M059J (cell line): Measurements from ENCODE around the gene RUFY1. TPM values are rescaled to one million over a fixed set of nuclear protein-coding genes. Genes with fewer than 3 reads are reported as not detected.
"Not testable (repeated sequence)": the region's sequence is repeated elsewhere in the genome, so short reads cannot be mapped to it uniquely, and the experiment has no call there.

Experiments used
- DNase-seq: peaks from one replicate; pipeline ENCODE4 v3.0.0-alpha.2; 2012; ENCODE audit warnings: low read depth
- total RNA-seq: library from RNA; depleted of rRNA; stranded (reverse); fragments of >200 nt; shearing (Covaris generic); gene quantifications from 2 replicates; pipeline ENCODE4 v1.2.3, GENCODE V29; 2014

The RUFY1 gene
- total RNA-seq, 1 experiment from 2014 or later = 38.3 TPM

DNA sequence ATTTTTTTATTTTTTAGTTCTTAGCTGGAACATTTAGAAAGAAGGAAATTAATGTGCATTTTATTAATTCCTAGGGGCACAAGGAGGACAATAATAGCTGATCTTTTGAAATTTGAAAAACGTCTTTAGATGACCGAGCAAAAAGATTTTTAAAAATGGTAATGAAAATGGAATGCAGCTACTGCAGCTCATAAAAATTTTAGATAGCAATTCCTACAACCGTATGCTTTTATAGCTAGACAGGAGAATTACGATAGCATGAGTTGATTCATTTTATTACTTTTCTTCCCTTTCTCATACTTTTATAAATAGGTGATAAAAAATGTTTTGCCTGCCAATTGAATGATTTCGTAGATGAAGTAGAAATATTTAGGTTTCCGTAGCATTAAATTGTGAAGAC is 13.7 kb upstream of the RUFY1 start:
- DNase-seq = no peak

DNA sequence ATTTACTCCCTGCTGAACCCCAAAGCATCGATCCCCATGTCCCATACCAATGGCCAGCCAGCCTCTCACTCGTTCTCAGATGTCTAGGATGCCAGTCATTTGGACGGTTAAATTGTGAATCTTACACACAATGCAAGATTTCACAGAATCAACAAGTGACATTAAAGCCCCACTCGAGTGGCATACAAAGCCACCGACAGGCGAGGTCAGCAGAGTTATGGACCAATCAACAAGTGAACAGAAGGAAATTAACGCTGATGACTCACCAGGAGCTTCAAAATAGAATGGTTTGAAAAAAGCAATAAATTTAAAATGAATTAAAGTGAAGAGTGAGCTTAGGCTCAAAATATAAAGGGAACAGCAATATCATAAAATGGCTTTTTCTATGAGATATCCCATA is 8.2 kb upstream of the RUFY1 start:
- no peak for DNase-seq

DNA sequence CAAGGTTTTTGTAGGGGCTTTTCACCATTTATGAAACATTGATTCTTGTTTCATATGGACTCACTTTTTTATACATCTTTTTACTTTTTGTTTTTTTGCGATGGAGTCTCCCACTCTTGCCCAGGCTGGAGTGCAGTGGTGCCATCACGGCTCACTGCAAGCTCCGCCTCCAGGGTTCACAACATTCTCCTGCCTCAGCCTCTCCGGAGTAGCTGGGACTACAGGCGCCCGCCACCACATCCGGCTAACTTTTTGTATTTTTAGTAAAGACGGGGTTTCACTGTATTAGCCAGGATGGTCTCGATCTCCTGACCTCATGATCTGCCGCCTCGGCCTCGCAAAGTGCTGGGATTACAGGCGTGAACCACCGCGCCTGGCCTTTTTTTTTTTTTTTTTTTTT is 7.1 kb upstream of the RUFY1 start:
- not testable (repeated sequence) for DNase-seq

DNA sequence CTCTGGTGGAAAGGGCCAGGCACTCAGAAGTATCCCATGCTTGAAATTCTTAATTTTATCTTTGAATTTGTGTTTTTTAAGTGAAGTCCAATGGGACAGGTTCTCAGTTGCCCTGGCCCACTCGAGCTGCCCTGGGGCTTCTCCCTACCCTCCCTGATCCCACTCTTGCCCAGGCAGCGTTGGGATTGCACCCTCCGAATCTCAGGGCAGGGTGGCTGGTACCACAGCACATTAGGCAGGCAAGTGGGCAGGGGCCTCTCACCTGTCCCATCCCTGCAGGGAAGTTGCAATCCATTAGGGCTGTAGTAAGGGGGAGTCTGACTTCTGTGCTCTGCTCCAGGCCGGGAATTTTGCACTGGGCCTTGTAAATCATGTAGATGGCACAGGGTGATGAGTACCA is 2.7 kb downstream of the RUFY1 start:
- no peak for DNase-seq

DNA sequence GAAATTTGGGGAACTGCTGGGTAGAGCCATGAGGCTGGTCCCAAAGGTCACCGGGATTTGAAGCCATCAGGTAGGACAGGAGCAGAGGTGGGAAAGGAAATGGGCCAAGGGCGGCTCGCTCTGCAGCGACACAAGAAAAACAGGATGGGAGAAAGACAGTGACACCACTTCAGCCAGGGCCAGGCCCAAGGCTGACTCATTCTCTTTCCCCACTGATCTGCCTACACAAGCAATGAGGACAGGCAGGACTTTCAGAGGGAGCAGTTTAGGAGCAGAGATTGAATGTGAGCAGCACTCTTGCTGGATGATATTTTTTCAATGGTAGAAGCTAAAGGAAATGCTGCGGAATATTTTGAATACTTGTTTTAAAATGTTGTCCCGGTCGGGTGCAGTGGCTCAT is 3.5 kb downstream of the RUFY1 start:
- DNase-seq = peak; percentile 46

DNA sequence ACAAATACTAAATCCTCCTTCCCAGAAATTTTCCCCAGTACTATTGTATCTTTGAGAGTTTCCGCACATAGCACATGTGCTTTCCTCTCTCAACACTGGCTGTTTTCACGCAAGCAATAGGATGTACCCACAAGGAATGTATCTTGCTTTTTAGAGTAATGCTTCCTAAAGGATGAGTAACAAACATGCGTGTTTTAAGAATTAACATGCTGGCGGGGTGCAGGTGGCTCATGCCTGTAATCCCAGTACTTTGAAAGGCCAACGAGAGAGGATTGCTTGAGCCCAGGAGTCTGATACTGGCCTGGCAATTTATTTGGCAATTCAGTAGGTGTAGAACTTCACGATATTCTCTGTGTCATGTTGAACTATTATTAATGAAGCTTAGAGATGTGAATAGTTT is 4.6 kb downstream of the RUFY1 start:
- no peak for DNase-seq

DNA sequence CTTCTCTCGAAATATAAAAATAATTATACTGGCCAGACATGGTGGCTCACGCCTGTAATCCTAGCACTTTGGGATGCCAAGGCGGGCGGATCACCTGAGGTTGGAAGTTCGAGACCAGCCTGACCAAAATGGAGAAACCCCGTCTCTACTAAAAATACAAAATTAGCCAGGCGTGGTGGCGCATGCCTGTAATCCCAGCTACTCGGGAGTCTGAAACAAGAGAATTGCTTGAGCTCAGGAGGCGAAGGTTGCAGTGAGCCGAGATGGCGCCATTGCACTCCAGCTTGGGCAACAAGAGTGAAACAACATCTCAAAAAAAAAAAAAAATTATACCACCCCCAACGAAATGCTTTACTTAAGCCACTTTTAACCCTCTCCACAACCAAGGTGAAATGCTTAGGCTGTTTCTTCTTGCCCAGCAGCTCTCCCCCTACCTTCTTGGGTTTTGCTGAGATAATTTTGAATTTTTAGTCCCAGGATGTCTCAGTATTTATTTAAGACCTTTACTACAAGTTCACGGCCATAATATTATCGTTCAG is 8.0 kb downstream of the RUFY1 start:
- DNase-seq = not testable (repeated sequence)

DNA sequence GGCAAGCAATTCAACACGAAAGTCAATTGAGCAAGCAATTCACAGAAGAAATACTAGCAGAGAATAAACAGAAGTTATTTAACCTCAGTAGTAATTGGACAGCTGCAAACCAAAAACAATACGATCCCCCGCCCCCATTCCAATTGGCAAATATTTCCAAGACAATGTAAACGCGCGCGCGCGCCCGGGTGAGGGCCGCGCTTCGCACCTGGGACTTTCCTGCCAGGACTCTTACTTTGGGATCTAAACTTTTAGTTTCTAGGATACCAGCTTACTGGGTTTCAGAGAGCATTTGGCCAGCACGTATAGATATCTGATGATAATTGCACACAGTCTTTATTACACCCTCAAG is 8.6 kb downstream of the RUFY1 start:
- DNase-seq = no peak

DNA sequence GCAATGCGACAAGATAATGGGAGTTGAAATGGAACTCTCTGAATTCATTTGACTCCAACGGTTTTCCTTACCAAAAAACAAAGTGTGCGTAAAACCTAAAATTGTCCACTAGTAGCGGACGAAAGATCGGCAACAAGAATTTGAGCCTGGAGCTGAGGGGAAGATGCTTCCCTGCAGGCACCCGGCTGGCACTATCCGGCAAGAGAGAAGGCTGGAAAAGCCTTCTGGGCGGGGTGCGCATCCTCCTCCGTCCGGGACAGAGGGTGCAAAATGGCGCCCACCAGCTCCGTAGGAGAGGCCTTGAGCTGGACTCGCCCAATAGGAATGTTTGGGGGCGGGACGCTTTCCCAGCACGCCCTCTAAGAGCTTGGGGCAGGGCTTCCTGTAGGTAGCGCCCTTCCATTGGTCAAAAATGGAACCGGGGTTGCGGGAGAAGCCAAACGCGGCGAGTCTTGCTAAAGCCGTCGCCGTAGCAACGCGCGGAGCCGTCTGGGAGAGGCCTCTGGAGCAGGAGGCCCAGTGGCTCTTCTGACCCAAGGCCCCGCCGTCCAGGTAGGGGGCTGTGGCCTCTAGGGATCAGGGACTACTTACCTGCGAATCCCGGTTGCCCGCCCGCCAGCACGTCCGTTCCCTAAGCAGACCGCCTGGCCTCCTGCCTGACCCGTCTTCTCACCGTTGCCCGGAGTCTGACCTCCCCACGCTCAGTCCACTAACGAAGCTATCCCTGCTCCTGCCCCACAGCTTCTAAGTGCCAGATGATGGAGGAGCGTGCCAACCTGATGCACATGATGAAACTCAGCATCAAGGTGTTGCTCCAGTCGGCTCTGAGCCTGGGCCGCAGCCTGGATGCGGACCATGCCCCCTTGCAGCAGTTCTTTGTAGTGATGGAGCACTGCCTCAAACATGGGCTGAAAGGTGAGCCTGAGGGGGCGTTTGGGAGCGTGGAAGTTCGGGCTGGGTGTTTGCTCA is 9.2 kb downstream of the RUFY1 start:
- DNase-seq = no peak

DNA sequence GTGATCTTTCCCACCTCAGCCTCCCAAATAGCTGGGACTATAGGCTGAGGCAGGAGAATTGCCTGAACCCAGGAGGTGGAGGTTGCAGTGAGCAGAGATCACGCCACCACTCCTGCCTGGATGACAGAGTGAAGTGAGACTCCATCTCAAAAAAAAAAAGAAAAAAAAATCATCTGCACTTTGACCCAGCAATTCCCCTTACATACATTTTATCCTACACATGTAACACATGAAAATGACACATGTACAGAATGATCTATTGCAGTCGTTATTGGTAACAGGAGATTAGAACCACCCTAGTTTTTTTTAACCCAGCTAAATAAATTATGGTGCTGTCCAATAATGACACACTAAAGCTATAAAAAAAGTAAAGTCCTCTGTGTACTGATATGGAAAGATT is 14.2 kb downstream of the RUFY1 start:
- no peak for DNase-seq

DNA sequence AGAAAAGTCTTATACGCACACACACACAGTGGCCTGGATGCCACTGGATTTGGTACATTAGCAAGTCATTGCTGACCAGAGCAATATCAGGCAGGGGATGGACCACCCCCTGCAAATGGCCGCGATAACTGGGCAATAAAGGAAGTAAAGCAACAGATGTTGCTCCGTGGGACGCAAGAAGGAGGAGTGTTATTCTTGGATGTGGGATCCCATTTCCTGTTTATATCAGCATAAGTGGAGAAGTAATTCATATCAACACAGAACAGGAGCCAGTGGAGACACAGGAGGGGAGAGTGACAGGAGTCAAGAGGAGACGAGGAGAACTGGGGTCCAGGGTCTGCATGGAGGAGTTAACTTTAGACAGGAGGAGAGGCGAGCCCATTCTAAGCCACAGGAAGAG is 18.4 kb downstream of the RUFY1 start:
- no peak for DNase-seq

DNA sequence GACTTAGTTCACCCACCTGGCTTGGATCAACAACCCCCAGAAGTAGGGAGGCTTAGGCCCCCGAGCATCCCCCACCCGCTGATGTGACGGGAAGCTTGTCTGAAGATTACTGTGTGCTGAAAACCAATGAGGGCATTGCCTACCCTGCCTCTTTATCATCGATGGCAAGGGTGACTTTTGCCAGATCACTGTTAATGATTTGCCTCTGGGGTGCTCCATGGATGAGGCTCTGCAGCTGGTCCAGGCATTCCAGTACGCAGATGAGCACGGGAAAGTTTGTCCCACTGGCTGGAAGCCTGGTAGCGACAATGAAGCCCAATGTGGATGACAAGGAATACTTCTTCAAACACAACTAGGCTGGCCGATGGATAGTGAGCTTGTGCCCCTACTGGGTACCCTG is 22.0 kb downstream of the RUFY1 start:
- no peak for DNase-seq

DNA sequence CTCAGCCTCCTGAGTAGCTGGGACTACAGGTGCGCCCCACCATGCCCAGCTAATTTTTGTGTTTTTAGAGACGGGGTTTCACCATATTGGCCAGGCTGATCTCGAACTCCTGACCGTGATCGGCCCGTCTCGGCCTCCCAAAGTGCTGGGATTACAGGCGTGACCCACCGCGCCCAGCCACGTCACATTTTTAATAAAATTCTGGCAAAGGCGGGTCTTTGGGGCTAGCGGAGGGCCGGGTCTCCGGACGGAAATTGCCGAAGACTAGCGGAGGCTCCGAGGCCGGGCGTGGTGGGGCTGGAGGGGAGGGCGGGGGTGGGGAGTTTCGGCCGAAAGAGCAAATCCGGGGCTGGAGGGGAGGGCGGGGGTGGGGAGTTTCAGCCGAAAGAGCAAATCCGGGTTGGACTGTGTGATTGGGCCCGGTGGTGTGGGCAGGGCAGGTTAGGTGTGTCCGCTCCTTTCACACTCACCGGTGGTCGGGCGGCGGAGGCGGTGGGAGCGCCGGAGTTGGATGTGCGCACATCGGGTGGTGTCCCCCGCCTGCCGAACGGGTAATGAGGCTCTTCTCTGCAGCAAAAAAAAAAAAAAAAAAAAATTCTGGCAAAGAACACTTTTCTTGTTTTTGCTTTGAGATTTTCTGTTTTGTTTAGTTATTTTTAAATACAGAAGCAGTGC is 27.1 kb downstream of the RUFY1 start:
- DNase-seq = no peak

DNA sequence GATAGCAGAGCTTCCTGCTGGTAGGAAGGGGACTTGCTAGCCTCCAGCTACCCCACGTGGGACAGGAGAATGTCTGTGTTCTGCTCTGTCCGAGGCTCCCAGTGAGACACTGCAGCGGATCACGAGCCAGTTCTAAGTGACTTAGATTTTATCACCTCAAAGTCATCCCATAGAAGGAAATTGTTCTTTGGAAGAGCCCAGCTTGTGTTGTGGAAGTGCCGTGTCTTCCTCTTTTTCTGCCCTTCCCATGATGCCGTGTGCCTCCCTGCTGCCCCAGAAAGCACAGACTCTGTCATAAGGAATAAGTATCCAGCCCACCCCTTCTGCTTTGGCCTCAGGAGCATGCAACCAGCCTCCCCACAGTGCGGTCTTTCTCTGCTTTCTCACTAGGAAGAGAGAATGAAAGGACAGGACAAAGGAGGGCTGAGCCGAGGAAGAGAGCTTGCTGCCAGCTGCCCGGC is 35.6 kb downstream of the RUFY1 start:
- no peak for DNase-seq

DNA sequence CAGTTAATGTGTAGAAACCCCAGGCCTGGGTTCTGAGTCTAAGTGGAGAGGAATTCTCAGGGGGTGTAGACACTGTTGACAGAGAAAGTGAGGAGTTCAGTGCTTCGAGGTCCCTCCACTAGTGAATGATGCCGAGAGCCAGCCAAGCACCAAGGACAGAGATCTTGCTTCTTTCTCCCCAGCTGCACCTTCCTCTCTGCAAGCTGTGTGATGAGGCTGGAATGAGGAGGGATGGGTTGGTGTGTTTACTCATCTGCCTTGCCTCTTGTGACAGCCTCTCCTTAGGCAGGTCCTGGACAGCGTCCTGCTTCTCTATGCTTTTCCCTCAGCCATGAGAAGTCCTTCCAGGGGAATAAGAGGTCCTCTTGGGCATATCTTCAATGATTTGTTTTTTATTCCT is 37.8 kb downstream of the RUFY1 start:
- DNase-seq = no peak

DNA sequence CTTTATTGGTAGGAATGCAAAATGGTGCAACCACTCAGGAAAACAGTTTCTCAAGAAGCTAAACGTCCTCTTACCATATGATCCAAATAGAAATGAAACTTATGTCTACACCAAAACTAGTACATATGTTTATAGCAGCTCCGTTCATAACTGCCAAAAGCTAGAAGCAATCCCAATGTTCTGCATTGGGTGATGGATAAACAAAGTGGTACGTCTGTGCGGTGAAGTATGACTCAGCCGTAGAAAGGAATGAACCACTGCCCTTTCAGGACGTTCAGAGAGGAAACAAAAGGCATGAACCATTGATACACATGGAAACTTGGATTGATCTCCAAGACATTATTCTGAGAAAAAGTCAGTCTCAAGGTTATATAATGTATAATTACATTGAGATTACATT is 45.6 kb downstream of the RUFY1 start:
- no peak for DNase-seq

DNA sequence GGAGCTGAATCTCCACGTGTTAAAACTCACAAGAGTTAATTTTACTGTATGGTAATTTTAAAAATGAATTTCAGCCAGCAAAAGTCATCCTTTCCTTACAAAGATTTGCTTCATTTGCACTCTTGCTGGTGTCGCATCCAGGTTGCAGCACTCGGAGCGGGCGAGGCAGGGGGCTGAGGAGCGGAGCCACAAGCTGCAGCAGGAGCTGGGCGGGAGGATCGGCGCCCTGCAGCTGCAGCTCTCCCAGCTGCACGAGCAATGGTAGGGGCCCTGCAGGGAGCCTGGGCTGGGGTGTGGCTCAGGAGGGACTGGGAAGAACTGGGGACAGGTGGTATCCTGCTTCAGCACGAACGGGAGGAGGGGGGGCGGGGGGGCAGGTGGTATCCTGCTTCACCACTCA is 46.1 kb downstream of the RUFY1 start:
- DNase-seq = no peak

DNA sequence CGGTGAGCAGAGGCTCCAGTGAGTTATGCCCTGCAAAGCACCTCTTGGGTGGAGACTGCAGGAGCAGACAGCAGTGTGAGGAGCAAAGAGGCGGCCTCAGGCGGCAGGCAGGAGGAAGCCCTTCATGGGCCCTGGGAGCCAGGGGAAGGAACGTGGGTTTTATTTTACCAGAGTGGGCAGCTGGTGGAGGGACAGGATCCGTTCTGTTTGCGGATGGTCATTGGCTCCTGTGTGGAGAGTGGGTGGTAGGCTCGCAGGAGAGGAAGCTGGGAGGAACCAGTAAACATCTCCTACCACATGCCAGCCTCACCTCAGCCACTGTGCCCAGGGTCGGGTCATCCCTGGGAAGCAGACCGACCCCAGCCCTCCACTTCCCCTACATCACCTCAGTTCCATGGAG is 48.7 kb downstream of the RUFY1 start:
- DNase-seq = no peak

DNA sequence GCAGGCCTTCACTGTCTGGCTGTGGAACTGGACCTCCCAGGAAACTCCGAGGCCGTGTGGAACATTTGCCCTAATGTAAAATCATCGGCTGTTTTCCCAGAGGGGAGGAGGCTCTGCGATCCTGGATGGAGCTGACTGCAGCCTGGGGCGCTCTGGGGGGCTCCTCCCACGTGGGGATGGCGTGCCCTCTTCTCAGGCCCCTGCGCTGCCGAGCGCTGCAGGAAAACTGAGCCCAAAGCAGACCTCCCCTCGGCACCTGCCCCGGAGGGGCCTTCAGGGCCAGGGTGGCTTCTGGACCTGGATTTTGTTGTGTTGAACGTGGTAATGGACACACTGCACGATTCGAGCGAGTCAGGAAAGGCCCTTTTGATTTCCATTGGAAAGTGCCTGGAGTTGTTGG is 49.2 kb downstream of the RUFY1 start:
- no peak for DNase-seq

DNA sequence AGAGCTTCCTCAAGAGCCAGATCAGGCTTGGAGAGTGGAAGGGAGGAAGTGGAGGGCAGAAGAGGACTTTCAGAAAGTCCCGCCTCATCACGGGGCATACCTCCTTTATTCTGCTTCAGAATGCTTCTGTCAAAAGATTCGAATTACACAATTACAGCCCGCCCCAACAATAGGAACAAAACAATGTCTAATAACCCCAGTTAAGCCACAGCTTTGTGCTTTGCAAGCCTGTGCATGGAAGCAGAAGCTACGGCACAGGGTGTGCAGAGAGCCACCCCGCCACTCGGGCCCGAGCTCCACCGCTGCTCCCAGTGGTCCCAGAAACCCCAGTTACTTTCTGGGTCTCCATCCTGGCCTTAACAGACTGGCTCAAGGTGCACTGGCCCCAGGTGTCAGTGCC is 49.6 kb downstream of the RUFY1 start:
- DNase-seq = no peak

DNA sequence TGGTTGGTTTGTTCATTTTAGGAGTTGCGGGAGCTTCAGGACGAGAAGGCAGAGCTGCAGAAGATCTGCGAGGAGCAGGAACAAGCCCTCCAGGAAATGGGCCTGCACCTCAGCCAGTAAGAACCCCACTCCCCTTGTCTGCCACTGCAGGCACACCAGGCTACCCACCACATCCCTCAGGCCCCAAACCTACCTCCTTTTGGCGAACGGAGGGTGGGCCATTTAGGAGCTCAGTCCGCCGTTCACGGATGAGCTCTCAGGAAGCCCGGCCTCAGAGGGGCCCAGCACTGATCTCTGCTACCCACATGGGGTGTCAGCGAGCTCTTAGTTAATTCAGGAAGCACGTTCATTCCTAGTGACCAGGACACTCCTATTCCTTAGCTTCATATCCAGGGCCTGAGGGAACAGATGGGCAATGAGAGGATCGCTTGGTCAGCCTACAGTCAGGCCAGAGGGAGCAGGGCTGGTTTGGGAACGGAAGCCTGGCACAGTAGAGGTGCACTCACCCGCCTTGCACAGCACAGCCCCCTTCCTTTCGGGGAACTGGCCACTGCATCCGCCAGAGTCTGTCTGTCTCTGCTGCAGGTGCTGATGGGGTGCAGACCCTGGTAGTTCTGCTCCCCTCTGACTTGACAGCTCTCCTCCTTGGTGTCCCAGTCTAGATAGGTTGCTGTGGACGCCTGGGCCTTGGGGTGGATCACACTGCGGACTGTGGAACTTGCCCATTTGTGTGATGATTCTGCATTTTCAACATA is 51.7 kb downstream of the RUFY1 start:
- DNase-seq = no peak

DNA sequence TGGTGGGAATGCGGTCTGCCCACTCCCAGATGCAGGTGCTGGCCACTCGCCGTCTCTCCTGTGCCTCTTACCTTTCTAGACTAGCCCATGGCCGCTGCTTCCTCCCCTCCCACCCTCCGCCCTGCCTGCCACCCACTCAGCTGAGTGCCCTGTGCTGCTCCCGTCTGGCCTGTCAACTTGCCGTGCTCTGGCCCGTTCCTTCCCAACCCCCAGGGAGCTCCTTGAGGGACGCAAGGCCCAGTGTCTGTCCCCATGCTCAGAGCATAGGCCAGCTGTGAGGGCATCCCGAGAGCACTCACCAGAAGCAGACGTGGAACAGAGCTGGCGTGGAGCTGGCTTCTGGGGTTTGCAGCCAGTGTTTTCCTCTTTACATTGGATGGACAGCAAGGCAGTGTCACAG is 53.0 kb downstream of the RUFY1 start:
- DNase-seq = no peak
